ENCODE measurements around the gene DPEP3. TPM values are rescaled to one million over a fixed set of nuclear protein-coding genes. Genes with fewer than 3 reads are reported as not detected.

DPEP3 gene, protein sequence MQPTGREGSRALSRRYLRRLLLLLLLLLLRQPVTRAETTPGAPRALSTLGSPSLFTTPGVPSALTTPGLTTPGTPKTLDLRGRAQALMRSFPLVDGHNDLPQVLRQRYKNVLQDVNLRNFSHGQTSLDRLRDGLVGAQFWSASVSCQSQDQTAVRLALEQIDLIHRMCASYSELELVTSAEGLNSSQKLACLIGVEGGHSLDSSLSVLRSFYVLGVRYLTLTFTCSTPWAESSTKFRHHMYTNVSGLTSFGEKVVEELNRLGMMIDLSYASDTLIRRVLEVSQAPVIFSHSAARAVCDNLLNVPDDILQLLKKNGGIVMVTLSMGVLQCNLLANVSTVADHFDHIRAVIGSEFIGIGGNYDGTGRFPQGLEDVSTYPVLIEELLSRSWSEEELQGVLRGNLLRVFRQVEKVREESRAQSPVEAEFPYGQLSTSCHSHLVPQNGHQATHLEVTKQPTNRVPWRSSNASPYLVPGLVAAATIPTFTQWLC
- not detected in 3 replicates for total RNA-seq

DNA sequence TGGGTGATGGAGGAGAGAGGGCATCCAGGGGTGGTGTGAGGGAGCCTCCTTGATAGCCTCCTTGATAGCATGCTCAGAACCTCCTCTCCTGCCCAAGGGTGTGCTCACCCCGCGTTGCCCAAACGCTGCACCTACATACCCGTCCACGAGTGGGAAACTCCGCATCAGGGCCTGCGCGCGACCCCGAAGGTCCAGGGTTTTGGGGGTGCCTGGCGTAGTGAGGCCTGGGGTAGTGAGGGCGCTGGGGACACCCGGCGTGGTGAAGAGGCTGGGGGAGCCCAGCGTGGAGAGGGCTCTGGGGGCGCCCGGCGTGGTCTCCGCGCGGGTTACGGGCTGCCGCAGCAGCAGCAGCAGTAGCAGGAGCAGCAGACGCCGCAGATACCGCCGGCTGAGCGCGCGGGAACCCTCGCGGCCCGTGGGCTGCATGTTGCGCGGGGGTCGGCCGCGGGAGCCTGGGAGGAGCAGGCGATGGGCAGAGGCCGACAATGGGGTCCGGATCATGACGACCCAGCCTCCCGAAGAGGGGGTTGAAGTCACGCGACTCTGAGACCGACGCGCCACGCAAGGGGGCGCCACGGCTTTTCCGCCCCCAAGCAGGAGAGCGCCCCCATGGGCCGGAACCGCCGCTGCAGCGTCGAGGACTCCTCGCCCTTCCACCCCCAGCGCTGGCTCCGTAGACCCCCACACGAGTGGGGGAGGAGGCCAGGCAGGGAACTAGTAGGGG, at the start of gene DPEP3:
DPEP3 (minus strand) TSS at position 545 of the 724 bp plus-strand sequence; CDS start at position 426, 119 bp downstream.
- Mint-ChIP-seq H3K27ac (no peak within 1 kb of the TSS), H3K9me3 (no peaks in the 10 kb centered on the region), H3K4me3 (no peak within 1 kb of the TSS), H3K36me3 (no peaks in the 10 kb centered on the region), H3K27me3 (ENCODE audit: low read depth) (peaks cover 2% of the 10 kb centered on the region), H3K4me1 (peaks cover 2% of the 10 kb centered on the region)
- DNase-seq (ENCODE audit: low spot score in 2 of 2, unreplicated experiment in 2 of 2), result no peak
- peak; percentile 32 for TF ChIP-seq CTCF (IDR thresholded peaks at IDR 0.05; ENCODE audit: unreplicated experiment)

- no peak for DNase-seq (ENCODE audit: low spot score in 2 of 2, unreplicated experiment in 2 of 2)
- Mint-ChIP-seq H3K4me3 (no peak overlapping the region), H3K27ac (no peak overlapping the region), H3K9me3 (no peaks in the 10 kb centered on the region), H3K36me3 (peaks cover 12% of the 10 kb centered on the region), H3K27me3 (ENCODE audit: low read depth) (no peaks in the 10 kb centered on the region), H3K4me1 (no peaks in the 10 kb centered on the region)
- TF ChIP-seq CTCF (IDR thresholded peaks at IDR 0.05; ENCODE audit: unreplicated experiment), result no peak
Observed at GRCh38 chr16:68028996-68029395, 48.7 kb upstream of the DPEP3 start.

DNA sequence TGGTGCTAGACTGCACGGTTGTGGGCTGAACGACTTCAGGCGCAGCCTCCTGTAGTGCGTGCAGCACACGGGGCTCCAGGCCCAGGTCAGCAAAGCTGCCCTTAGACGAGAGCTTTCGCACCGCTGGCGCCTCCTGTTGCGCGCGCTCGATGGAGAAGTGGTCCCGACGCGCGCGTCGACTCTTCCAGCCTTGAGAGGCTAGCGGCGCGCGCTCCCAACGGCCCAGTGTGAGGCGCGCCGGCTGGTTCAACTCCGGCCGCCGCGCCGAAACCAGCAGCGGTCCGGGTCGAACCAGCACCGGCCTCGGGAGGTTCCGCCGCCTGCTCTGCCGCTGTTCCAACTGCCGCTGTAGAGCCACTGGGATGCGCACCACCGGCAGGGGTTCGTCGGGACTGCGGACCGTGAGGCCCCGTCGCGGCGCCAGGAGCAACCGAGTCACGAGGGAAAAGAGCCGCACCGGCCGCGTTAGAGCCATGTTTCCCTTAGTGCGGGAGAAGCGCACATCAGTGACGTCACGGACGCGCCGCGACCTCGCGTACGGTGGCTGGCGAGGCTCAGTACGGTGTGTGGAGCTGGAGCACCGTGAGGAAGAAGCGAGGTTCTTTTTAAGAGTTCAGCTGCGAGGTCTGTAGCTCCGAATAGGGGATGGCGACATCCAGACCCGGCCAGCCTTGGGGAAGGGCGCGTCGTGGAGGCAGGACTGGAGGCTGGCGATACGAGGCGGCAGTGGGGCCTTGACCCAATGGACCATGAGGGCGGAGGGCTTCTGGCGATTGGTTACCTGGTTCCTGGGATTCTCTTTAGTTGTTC, 42.6 kb upstream of the DPEP3 start, which contains the start of the genes DDX28 and DUS2:
DDX28 (minus strand) TSS at position 505 of the 810 bp plus-strand sequence; CDS start at position 475, 30 bp downstream.
DUS2 (plus strand) TSS at position 557 of the 810 bp plus-strand sequence. CDS start 14,740 bp downstream, outside the sequence.
- peaks cover 20% of the 10 kb centered on the region for H3K4me1 Mint-ChIP-seq
- no peaks in the 10 kb centered on the region for H3K9me3 Mint-ChIP-seq
- peak within 1 kb of the TSS; percentile 91 for H3K4me3 Mint-ChIP-seq
- TF ChIP-seq CTCF (IDR thresholded peaks at IDR 0.05; ENCODE audit: unreplicated experiment), result no peak
- DNase-seq (ENCODE audit: low spot score in 2 of 2, unreplicated experiment in 2 of 2), result peak; percentile 84 to 98
- peaks cover 2% of the 10 kb centered on the region for H3K27me3 Mint-ChIP-seq (ENCODE audit: low read depth)
- H3K27ac Mint-ChIP-seq, result peak within 1 kb of the TSS; percentile 99
- H3K36me3 Mint-ChIP-seq, result peaks cover 18% of the 10 kb centered on the region

GRCh38 chr16:68022278-68022727, 42.0 kb upstream of the DPEP3 start:
- peaks cover 20% of the 10 kb centered on the region for H3K4me1 Mint-ChIP-seq
- H3K27ac Mint-ChIP-seq, result peak overlapping the region; percentile 99
- H3K4me3 Mint-ChIP-seq, result peak overlapping the region; percentile 91
- peaks cover 2% of the 10 kb centered on the region for H3K27me3 Mint-ChIP-seq (ENCODE audit: low read depth)
- H3K9me3 Mint-ChIP-seq, result no peaks in the 10 kb centered on the region
- no peak for TF ChIP-seq CTCF (IDR thresholded peaks at IDR 0.05; ENCODE audit: unreplicated experiment)
- peaks cover 12% of the 10 kb centered on the region for H3K36me3 Mint-ChIP-seq
- DNase-seq (ENCODE audit: low spot score in 2 of 2, unreplicated experiment in 2 of 2), result no peak

DNA sequence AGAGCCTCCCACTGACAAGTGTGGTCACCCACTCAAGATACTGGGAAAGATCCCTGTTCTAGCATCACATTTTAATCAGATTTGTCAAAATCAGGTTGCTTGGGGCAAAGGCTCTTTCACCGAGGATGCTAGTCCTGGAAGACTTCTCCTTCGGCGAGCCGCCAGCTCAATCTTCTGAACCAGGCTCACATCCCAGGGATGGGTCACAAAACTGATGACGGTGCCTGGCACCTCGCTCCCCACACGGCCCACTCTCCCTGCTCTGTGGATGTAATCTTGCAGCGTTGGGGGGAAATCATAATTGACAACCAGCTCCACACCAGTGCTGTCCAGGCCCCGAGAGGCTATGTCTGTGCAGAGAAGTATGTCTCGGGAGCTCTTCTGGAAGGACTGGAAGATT, 41.2 kb upstream of the DPEP3 start:
- H3K27ac Mint-ChIP-seq, result no peak overlapping the region
- peaks cover 20% of the 10 kb centered on the region for H3K4me1 Mint-ChIP-seq
- H3K9me3 Mint-ChIP-seq, result no peaks in the 10 kb centered on the region
- no peak for TF ChIP-seq CTCF (IDR thresholded peaks at IDR 0.05; ENCODE audit: unreplicated experiment)
- H3K4me3 Mint-ChIP-seq, result peak overlapping the region; percentile 91
- H3K36me3 Mint-ChIP-seq, result peaks cover 9% of the 10 kb centered on the region
- no peak for DNase-seq (ENCODE audit: low spot score in 2 of 2, unreplicated experiment in 2 of 2)
- peaks cover 2% of the 10 kb centered on the region for H3K27me3 Mint-ChIP-seq (ENCODE audit: low read depth)
